GM12873 (cell line): ENCODE results near the gene GATM.

Experiments
- CTCF ChIP-seq: IDR thresholded peaks from 2 replicates; pipeline ENCODE4 v1.5.1; 2012; ENCODE audit warnings: low read depth, mild to moderate bottlenecking, moderate library complexity, low read length, control low read depth; ENCODE audit not compliant: insufficient read depth; ENCODE audit errors: missing control alignments

Gene GATM

GRCh38 chr15:45333550-45333949, 44.8 kb downstream of the GATM start:
- TF ChIP-seq CTCF = no peak

DNA sequence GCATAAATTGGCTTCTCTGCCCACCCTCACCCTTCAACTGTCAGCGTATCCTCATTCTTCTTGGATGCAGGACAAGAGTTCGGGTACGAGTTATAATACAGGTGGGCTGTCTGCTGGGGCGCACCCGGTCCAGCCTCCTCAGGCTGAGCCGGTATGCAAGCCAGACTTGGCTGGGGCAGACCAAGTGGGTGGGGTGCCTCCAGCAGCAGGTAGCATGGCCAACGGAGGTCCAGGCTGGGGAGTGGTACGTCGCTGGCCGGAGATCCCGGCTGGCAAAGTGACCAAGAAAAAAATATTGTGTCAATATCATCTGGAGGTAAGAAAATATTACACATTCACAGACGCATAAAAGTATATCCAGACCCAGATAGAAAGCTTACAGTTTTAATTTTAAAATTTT, 45.6 kb downstream of the GATM start:
- TF ChIP-seq CTCF = no peak

DNA sequence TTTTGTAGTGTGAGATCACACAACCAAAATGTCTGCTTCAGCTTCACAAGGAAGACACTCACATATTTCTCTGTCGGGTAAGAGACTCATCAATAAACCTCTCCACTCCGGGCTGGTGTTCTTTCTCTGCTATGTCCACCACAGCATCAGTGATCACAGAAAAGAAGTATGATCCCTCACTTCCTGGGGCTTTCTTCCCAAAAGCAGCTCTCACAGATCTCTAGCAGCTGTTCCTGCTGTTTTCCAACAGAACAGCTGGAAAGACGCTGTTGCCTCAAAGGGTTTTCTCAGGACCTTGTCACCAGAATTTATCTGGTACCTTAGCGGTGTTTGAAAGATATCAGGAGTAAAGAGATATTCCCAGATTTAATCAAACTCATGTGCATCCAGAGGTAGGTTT, 46.4 kb downstream of the GATM start:
- TF ChIP-seq CTCF = no peak

DNA sequence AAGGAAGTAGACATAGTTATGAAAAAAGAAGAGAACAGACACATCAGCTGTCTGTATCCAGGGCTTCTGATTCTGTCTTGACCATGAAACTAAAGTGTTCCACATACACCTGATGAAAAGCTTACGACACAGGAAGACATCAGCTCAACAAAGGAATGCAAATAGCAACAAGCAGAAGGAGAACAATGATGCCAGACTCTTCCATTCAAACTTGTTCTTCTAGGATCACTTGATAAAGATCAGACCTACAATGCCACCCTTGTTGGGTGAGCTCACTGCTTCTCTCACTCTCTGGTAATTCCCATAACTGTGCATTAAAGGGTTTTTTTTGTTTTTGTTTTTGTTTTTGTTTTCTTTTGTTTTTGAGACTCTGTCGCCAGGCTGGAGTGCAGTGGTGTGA, 49.7 kb downstream of the GATM start:
- TF ChIP-seq CTCF = no peak

- no peak for TF ChIP-seq CTCF
Observed at GRCh38 chr15:45326741-45327140, 51.6 kb downstream of the GATM start.

DNA sequence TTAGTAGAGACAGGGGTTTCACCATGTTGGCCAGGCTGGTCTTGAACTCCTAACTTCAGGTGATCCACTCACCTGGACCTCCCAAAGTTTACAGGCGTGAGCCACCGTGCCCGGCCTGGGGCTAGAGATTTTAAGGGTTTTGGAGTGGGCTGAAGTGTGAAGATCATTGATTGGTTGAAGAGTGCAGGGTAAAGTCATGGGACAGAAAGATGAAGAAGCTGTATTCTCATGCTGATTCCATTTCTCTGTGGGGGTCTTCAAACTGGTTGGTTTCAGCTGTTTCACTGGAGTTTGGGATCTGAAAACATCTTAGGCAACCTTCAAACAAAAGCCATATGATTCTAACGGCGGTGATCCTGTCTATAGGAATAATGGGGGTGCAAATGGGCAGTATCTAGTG, 52.1 kb downstream of the GATM start:
- TF ChIP-seq CTCF = no peak

GRCh38 chr15:45320581-45321205, 57.7 kb downstream of the GATM start:
- TF ChIP-seq CTCF = no peak
